Stomach (tissue), 9 donors: ENCODE results near the gene CIDEB. TPM values are rescaled to one million over a fixed set of nuclear protein-coding genes. Genes with fewer than 3 reads are reported as not detected.

Experiments used
- DNase-seq, 2 donors: peaks; one replicate each; pipeline versions ENCODE4 v3.0.0 to v3.0.0-alpha.2; 2013 to 2019
- H3K27ac ChIP-seq, 5 donors: fragments of 200-600 bp in 4 of 5; sonication (generic) in 4 of 5; one replicate each; pipeline ENCODE4 v1.5.1; 2013 to 2019; ENCODE audit warnings: mild to moderate bottlenecking in 1 of 5, moderate library complexity in 1 of 5
- H3K27me3 ChIP-seq, 3 donors: fragments of 200-600 bp; sonication (generic); one replicate each; pipeline ENCODE4 v1.5.1; 2017 to 2019; ENCODE audit warnings: mixed run types in 1 of 3
- H3K36me3 ChIP-seq, 4 donors: fragments of 200-600 bp; sonication (generic); 1 replicate in 3 of 4; 2 replicates in 1 of 4; pipeline ENCODE4 v1.5.1; 2016 to 2019
- H3K4me1 ChIP-seq, 4 donors: fragments of 200-600 bp; sonication (generic); one replicate each; pipeline ENCODE4 v1.5.1; 2016 to 2019
- H3K4me3 ChIP-seq, 4 donors: fragments of 200-600 bp; sonication (generic) in 3 of 4; one replicate each; pipeline ENCODE4 v1.5.1; 2016 to 2019; ENCODE audit warnings: mild to moderate bottlenecking in 1 of 4
- H3K9me3 ChIP-seq, 4 donors: fragments of 200-600 bp; sonication (generic); one replicate each; pipeline ENCODE4 v1.5.1; 2016 to 2019
- EP300 ChIP-seq: sonication (generic); formaldehyde crosslinking; IDR thresholded peaks from one replicate; pipeline ENCODE4 v1.6.1; 2017; ENCODE audit warnings: antibody characterized with exemption
- POLR2A ChIP-seq, 4 donors: fragments of 450-650 bp; IDR thresholded peaks; one replicate each; pipeline ENCODE4 v1.6.1; 2016; ENCODE audit warnings: antibody characterized with exemption in 4 of 4, control low read depth in 2 of 4, mild to moderate bottlenecking in 1 of 4, moderate library complexity in 1 of 4
- POLR2AphosphoS5 ChIP-seq, 3 donors: sonication (generic); formaldehyde crosslinking; IDR thresholded peaks; one replicate each; pipeline ENCODE4 v1.6.1; 2016; ENCODE audit warnings: antibody characterized with exemption in 3 of 3
- WGBS, 5 donors: extraction: QIAGEN DNeasy Blood & Tissue Kit in 3 of 5; methylation state at CpG; one replicate each; pipeline versions ENCODE4 v1.1.5 to v1.1.7; 2013 to 2018; 5-methylcytosine and 5-hydroxymethylcytosine counted together
- intact Hi-C: fragments of 100-400 bp; cut with DNase I; formaldehyde crosslinking; loops from one replicate; pipeline ENCODE4 v1.15.1; 2023; ENCODE audit warnings: low total_unique reads
- polyA plus RNA-seq, 3 donors: library from polyadenylated mRNA; stranded (reverse); fragments of 200-250 nt; gene quantifications; one replicate each; pipeline ENCODE4 v1.2.3, GENCODE V29; 2013
- total RNA-seq, 5 donors: library from RNA; depleted of rRNA; stranded (reverse); fragments of >200 nt; gene quantifications; one replicate each; pipeline versions ENCODE4 v1.1.0 to v1.2.3, GENCODE V29; 2014 to 2016
- TF ChIP-seq, protein P1 (sequence below), 7 experiments: fragments of 450-650 bp in 4 of 7; fragments of 200-600 bp in 3 of 7; sonication (generic) in 3 of 7; IDR thresholded peaks; one replicate each; pipeline ENCODE4 v1.5.1; 2016 to 2019; ENCODE audit warnings: antibody characterized with exemption in 7 of 7, control low read depth in 2 of 7, mild to moderate bottlenecking in 1 of 7
- donor health status: healthy with polysubstance abuse.
- donor health status: Bipolar disorder and iron deficiency.
- donor health status: healthy.

The CIDEB gene
- total and polyA plus RNA-seq, 8 donors, result 5.0 to 14.2 (median 6.4) TPM

DNA sequence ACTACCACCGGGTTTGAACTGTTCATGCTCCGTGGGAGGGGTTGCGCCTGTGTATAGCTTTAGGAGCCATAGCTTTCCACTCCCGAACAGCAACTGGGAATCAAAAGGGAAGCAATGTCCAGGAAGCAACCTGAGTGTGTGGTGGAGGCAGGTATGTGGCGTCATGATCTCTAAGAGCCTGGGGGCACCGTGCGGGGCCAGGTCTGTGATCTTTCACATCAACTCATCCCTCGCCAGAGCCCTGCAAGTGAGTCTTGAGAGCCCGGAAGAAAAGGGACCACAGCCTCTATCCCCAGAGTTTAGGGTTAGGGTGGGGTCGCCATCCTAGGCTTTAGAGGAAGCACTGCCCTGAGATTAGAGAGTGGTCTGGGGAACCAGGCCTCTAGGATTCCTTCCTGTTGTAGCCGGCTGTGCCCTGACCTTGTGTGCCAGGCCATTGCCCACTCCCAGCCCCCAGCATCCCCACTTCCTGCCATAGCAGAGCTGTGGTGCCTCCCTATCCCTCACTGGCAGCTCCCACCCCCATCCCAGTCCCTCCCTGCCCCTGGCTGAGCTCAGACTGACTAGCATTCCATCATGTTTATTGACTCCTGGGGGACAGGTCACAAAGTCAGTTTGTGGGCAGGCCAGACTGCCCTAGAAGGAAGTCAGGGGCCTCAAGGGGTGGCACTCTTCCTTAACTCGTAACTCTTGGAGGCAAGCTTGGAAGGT lies 27.8 kb upstream of the CIDEB start:
- TF ChIP-seq POLR2A (IDR thresholded peaks at IDR 0.05) (no peak), POLR2AphosphoS5 (IDR thresholded peaks at IDR 0.05) (no peak), EP300 (no peak)
- TF ChIP-seq, protein P1, sequence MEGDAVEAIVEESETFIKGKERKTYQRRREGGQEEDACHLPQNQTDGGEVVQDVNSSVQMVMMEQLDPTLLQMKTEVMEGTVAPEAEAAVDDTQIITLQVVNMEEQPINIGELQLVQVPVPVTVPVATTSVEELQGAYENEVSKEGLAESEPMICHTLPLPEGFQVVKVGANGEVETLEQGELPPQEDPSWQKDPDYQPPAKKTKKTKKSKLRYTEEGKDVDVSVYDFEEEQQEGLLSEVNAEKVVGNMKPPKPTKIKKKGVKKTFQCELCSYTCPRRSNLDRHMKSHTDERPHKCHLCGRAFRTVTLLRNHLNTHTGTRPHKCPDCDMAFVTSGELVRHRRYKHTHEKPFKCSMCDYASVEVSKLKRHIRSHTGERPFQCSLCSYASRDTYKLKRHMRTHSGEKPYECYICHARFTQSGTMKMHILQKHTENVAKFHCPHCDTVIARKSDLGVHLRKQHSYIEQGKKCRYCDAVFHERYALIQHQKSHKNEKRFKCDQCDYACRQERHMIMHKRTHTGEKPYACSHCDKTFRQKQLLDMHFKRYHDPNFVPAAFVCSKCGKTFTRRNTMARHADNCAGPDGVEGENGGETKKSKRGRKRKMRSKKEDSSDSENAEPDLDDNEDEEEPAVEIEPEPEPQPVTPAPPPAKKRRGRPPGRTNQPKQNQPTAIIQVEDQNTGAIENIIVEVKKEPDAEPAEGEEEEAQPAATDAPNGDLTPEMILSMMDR (IDR thresholded peaks at IDR 0.05), result no peak
- DNase-seq, result no peak
- H3K36me3 ChIP-seq, result peaks cover 4 to 31% (median 18%) of the 10 kb centered on the region in 4 donors
- peak overlapping the region in 4 of 5 donors; percentile 67 to 81 (median 72) for H3K27ac ChIP-seq
- H3K9me3 ChIP-seq, result no peaks in the 10 kb centered on the region
- intact Hi-C loops, result no loop called here
- peak overlapping the region in 3 of 4 donors; percentile 38 to 54 (median 42) for H3K4me3 ChIP-seq
- peaks cover 46 to 86% (median 55%) of the 10 kb centered on the region in 4 donors for H3K4me1 ChIP-seq
- H3K27me3 ChIP-seq, result peaks cover 0 to 29% (median 8%) of the 10 kb centered on the region in 3 donors
- 76 to 80% (median 77%) methylated on average over 12 of the region's 12 CpGs for WGBS, 5 donors

DNA sequence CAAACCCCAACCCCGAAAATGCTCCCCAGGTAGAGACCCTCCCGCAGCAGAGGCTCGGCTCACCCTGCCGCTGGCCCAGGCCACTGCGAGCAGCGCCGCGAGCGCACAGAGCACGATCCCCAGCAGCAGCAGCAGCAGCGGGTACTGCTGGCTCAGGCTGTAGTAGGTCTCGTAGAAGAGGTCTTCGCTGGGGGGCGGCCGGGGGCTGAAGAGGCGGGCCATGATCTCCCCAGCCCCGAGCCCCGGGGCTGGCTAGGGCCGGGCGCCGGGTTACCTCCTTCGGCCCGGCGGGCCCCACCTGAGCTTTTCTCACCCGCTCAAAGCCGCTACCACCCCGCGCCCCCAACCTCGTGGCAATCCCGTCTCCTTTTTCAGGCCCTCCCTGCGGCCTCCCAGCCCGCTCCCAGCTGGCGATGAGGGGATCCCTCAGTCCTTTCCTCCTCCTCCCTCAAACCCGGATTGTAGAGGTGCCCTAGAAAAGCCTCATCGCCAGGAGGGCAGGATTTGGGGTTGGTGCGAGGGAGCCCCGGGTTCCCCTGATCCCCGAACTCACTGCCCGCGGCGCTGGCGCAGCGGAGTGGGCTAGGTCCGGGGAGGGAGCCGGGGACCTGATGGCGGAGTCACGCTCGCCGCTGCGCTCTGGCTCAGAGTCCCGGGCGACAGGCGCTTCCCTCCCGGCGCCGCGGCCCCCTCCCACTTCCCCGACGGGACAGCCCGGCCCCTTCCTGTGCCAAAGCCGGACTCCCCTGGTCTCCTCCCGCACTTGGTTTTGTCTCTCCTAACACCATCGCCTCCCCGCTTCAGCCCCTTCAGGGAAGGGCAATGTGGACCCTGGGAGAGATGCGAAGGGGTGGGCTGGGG lies 26.9 kb upstream of the CIDEB start, which contains the start of gene ADCY4:
Gene ADCY4, minus strand, starts transcription at position 641 of the 861 bp plus-strand sequence. Its CDS starts 419 bp downstream, at position 222.
- intact Hi-C loops, result loop anchor here (5.0 kb wide), 1 partner anchor 98 kb away; no protein-coding TSS in a partner anchor
- Histone ChIP-seq H3K36me3 (peaks cover 4 to 31% (median 18%) of the 10 kb centered on the region in 4 donors), H3K27ac (peak within 1 kb of the TSS; percentile 42 to 81 (median 68)), H3K4me3 (peak within 1 kb of the TSS; percentile 38 to 54 (median 41)), H3K9me3 (no peaks in the 10 kb centered on the region), H3K4me1 (peaks cover 46 to 85% (median 55%) of the 10 kb centered on the region in 4 donors), H3K27me3 (peaks cover 0 to 29% (median 8%) of the 10 kb centered on the region in 3 donors)
- TF ChIP-seq POLR2A (IDR thresholded peaks at IDR 0.05) (no peak), POLR2AphosphoS5 (IDR thresholded peaks at IDR 0.05) (peak in 2 of 3 donors; percentile 33 to 44)
- 10 to 17% (median 13%) methylated on average over 37 to 65 of the region's 65 CpGs for WGBS, 5 donors
- DNase-seq, result peak in 1 of 2 donors; percentile 58

DNA sequence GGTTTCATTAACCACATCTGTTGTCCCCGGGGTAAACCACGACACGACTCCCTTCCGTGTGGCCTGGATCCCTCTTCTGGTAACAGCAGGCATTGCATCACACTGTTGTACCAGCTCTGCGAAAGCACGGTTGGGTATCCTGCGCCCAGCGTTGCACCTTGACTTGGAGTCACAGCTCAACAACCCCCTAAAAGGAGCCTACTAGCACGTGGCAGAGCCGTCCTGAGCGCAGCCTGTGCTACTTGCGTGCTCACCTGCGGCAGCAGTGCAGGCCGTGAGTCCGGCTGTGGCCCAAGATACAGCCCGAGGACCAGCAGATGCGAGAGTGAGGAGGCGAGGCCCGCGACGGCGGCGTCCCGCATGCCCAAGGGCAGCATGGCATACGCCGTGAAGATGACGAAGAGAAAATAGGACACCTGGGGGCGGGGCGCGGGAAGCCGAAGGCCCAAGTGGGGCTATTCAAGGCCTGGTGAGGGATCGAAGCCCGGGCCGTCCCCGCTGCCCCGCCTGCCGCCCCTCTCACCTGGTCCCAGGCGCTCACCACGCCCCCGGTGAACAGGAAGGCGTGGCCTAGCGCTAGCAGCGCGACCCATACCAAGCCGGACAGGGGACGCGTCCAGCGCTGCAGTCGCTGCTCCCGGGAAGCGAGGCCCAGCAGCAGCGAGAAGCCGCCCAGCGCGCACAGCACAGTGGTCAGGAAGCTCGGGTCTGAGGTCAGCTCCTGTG lies 24.7 kb upstream of the CIDEB start:
- peak overlapping the region; percentile 31 to 54 (median 36) for H3K4me3 ChIP-seq
- H3K4me1 ChIP-seq, result peaks cover 34 to 86% (median 39%) of the 10 kb centered on the region in 4 donors
- peaks cover 2 to 19% (median 14%) of the 10 kb centered on the region in 4 donors for H3K36me3 ChIP-seq
- peak; percentile 6 to 44 (median 14) for TF ChIP-seq POLR2AphosphoS5 (IDR thresholded peaks at IDR 0.05)
- no peak for TF ChIP-seq POLR2A (IDR thresholded peaks at IDR 0.05)
- no peak for TF ChIP-seq EP300
- TF ChIP-seq, protein P1 (IDR thresholded peaks at IDR 0.05), result peak in 5 of 7 experiments; percentile 63 to 87 (median 83)
- DNase-seq, result peak; percentile 82 to 91
- 8 to 16% (median 14%) methylated on average over 42 to 56 of the region's 56 CpGs for WGBS, 5 donors
- H3K9me3 ChIP-seq, result no peaks in the 10 kb centered on the region
- H3K27me3 ChIP-seq, result peaks cover 0 to 29% (median 8%) of the 10 kb centered on the region in 3 donors
- intact Hi-C loops, result loop anchor here (5.0 kb wide), 1 partner anchor 100 kb away; no protein-coding TSS in a partner anchor
- H3K27ac ChIP-seq, result peak overlapping the region in 3 of 5 donors; percentile 38 to 81 (median 47)

DNA sequence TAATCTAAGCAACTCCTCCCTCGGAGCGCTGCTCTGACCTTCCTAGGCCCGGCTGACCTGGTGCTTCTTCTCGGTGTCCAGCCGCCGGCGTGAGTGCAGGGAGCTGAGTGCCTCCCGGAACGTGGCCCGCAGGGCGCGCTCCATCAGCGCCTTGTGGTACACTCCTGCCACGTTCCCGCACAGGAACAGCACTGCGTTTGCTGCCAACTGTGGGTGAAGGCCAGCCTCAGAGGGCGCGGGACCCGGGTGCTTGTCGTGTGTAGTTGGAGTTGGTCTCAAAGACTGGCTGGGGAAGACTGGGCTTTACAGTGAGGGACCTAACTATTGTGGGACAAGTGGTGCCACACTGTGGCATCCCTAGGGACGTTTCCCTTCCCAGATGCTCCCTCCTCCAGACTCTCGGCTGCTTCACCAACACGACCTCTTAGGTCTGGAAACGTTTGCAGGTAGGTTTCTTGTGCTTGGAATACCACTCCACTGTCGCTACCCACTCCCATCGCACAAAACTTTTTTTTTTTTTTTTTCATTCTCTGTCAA lies 24.0 kb upstream of the CIDEB start:
- no peak for DNase-seq
- H3K36me3 ChIP-seq, result peaks cover 0 to 13% (median 8%) of the 10 kb centered on the region in 4 donors
- peak overlapping the region in 1 of 5 donors; percentile 81 for H3K27ac ChIP-seq
- intact Hi-C loops, result loop anchor here (5.0 kb wide), 1 partner anchor 101 kb away; no protein-coding TSS in a partner anchor
- H3K4me1 ChIP-seq, result peaks cover 34 to 88% (median 42%) of the 10 kb centered on the region in 4 donors
- 48 to 53% (median 52%) methylated on average over 23 to 26 of the region's 26 CpGs for WGBS, 5 donors
- TF ChIP-seq POLR2AphosphoS5 (IDR thresholded peaks at IDR 0.05), result no peak
- no peak for TF ChIP-seq POLR2A (IDR thresholded peaks at IDR 0.05)
- TF ChIP-seq, protein P1 (IDR thresholded peaks at IDR 0.05), result no peak
- no peak for TF ChIP-seq EP300
- H3K27me3 ChIP-seq, result peaks cover 0 to 29% (median 8%) of the 10 kb centered on the region in 3 donors
- no peaks in the 10 kb centered on the region for H3K9me3 ChIP-seq
- peak overlapping the region in 2 of 4 donors; percentile 38 to 54 for H3K4me3 ChIP-seq
